ENCODE data around the gene TAC3.

DNA sequence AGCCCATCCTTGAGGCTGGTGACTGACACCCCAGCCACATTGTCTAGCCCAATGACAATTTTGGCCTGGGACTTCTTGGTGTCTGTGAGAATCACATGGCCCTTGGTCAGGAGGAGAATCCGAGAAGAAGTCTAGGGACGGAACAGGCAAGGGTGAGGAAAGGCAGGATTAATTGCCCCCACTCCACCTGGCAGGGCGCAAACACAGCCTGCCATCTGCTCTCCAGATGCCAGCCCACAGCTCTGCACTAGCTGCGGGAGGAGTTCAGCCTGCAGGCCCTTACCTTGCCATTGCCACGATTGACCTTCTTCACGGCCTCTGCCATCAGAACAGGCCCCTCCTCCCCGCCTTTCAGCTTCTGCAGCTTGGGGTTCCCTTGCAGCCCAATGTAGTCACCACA lies 13.1 kb upstream of the TAC3 start:
- TF ChIP-seq, protein P1, sequence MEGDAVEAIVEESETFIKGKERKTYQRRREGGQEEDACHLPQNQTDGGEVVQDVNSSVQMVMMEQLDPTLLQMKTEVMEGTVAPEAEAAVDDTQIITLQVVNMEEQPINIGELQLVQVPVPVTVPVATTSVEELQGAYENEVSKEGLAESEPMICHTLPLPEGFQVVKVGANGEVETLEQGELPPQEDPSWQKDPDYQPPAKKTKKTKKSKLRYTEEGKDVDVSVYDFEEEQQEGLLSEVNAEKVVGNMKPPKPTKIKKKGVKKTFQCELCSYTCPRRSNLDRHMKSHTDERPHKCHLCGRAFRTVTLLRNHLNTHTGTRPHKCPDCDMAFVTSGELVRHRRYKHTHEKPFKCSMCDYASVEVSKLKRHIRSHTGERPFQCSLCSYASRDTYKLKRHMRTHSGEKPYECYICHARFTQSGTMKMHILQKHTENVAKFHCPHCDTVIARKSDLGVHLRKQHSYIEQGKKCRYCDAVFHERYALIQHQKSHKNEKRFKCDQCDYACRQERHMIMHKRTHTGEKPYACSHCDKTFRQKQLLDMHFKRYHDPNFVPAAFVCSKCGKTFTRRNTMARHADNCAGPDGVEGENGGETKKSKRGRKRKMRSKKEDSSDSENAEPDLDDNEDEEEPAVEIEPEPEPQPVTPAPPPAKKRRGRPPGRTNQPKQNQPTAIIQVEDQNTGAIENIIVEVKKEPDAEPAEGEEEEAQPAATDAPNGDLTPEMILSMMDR (IDR thresholded peaks at IDR 0.05; ENCODE audit: poor library complexity): no peak
- TF ChIP-seq EZH2phosphoT487 (IDR thresholded peaks at IDR 0.05; ENCODE audit: low read depth, severe bottlenecking, unreplicated experiment): no peak
- no peak for TF ChIP-seq EZH2 (IDR thresholded peaks at IDR 0.05; ENCODE audit: borderline replicate concordance)

Data from hepatocyte (in vitro differentiated cells).